HT1080 (cell line): ENCODE measurements around the gene WDR73. TPM values are rescaled to one million over a fixed set of nuclear protein-coding genes. Genes with fewer than 3 reads are reported as not detected.
"Not testable (repeated sequence)": the region's sequence is repeated elsewhere in the genome, so short reads cannot be mapped to it uniquely, and the experiment has no call there.

ENCODE experiments used
- DNase-seq: peaks from one replicate; pipeline ENCODE4 v3.0.0-alpha.2; 2015; ENCODE audit warnings: low read depth
- total RNA-seq: library from RNA; depleted of rRNA; stranded (reverse); fragments of >200 nt; shearing (Covaris generic); gene quantifications from 2 replicates; pipeline ENCODE4 v1.2.3, GENCODE V29; 2014

WDR73 gene
- total RNA-seq, 1 experiment from 2014 or later: 29.1 TPM

- DNase-seq: peak; percentile 63
These were observed 4.2 kb upstream of the WDR73 start, which contains the start of gene NMB for GRCh38 chr15:84658080-84658787. Gene NMB (minus strand): TSS chr15:84658199. CDS start chr15:84658152, 47 bp downstream.

GRCh38 chr15:84657748-84658079, 3.6 kb upstream of the WDR73 start:
- no peak for DNase-seq

GRCh38 chr15:84656972-84657371, 2.9 kb upstream of the WDR73 start:
- DNase-seq: no peak

GRCh38 chr15:84654689-84655453, 788 bp upstream of the WDR73 start:
- peak; percentile 82 for DNase-seq

- no peak for DNase-seq
These were observed 536 bp downstream of the WDR73 start for GRCh38 chr15:84653584-84653909.

- peak; percentile 24 for DNase-seq
These were observed 4.4 kb downstream of the WDR73 start for GRCh38 chr15:84649706-84650105.

GRCh38 chr15:84648539-84648938, 5.5 kb downstream of the WDR73 start:
- DNase-seq: no peak

GRCh38 chr15:84647726-84648125, 6.4 kb downstream of the WDR73 start:
- no peak for DNase-seq

- no peak for DNase-seq
These were observed 8.1 kb downstream of the WDR73 start for GRCh38 chr15:84645997-84646396.

- DNase-seq: no peak
These were observed 8.6 kb downstream of the WDR73 start for GRCh38 chr15:84645496-84645895.

GRCh38 chr15:84643838-84644237, 10.2 kb downstream of the WDR73 start:
- DNase-seq: no peak

GRCh38 chr15:84642640-84643039, 11.4 kb downstream of the WDR73 start:
- not testable (repeated sequence) for DNase-seq

- DNase-seq: not testable (repeated sequence)
These were observed 12.2 kb downstream of the WDR73 start for GRCh38 chr15:84641871-84642270.

GRCh38 chr15:84638103-84638502, 16.0 kb downstream of the WDR73 start:
- DNase-seq: peak; percentile 48

- DNase-seq: no peak
These were observed 19.8 kb downstream of the WDR73 start for GRCh38 chr15:84634228-84634837.

GRCh38 chr15:84633311-84634227, 20.5 kb downstream of the WDR73 start:
- DNase-seq: peak; percentile 23

- DNase-seq: peak; percentile 37
These were observed 22.3 kb downstream of the WDR73 start for GRCh38 chr15:84631706-84632272.

GRCh38 chr15:84629033-84629432, 25.1 kb downstream of the WDR73 start:
- no peak for DNase-seq

GRCh38 chr15:84625123-84625522, 29.0 kb downstream of the WDR73 start:
- no peak for DNase-seq

- no peak for DNase-seq
These were observed 29.7 kb downstream of the WDR73 start for GRCh38 chr15:84624359-84624758.

- DNase-seq: no peak
These were observed 32.6 kb downstream of the WDR73 start for GRCh38 chr15:84621358-84621979.
